HG03066 (cell line): ENCODE data around the gene KIF18A.
"Not testable (repeated sequence)": the region's sequence is repeated elsewhere in the genome, so short reads cannot be mapped to it uniquely, and the experiment has no call there.

Experiments
- ATAC-seq: cut with Tn5 transposase; IDR thresholded peaks from one replicate; pipeline ENCODE4 v1.9.1; 2021; ENCODE audit warnings: low read depth; ENCODE audit not compliant: unreplicated experiment

The KIF18A gene

DNA sequence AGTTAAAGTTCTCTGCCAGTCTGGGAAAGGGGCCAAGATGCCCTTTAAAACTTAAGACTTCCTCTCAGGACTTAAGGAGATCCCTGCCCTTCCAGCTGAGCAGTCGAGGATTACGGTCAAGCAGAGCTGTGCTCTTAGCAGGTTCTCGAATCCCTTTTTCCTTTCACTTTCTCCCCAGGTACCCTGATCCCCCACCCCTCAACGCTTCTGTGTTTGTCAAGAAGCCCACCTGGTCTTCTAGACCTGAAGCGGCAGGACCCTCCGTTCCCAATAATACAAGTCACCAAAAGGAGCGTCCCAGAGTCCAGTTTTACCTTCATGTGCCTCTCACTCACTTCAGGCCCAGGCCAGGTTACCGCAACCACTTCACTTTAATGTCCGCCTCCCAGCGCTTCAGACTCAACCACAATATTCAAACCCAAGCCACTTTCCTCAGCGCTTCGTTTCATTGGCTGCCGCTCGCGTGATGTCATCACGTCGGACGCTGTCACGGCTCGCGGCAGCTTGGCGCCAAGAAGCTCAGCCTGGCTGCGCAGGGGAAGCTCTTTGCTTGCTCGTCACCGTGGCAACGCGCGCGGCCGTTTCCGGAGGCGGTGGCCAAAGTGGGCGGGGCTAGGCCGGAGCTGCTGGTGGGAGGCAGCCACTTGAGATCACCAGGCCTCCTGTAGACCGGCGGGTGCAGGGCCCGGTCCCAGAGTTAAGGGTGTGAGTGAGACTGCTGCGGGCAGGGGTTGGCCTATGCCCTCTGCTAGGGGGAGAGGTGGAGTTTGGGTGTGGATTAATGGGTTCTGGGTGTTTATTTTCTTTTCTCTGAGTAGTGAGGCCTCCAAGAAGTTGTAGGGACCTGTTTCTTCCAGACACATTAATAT is at the start of gene KIF18A, which contains the start of gene METTL15:
Gene KIF18A, minus strand, starts transcription at position 407 of the 869 bp plus-strand sequence. CDS start 10,209 bp downstream, outside the sequence.
Gene METTL15, plus strand, starts transcription at position 639 of the 869 bp plus-strand sequence. CDS start 4,947 bp downstream, outside the sequence.
- ATAC-seq, result peak; percentile 92

DNA sequence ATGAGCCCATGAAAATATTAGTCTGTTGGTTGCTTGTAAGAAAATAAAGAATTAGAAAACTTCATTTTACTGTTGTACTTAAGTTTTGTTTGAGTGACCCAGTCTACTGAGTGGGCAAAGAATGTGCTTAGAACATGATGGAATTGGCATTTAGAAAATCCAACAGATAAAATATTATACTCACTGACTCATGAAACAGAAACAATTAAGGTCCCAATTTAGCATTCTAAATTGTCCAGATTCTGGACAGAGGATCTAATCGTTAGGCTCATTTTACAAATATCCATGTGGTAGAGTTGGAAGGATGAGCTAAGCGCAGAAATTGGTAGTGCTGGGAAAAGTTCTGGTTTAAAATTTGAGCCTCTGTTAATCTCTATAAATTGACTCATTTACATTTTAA is 45.6 kb upstream of the KIF18A start:
- no peak for ATAC-seq

DNA sequence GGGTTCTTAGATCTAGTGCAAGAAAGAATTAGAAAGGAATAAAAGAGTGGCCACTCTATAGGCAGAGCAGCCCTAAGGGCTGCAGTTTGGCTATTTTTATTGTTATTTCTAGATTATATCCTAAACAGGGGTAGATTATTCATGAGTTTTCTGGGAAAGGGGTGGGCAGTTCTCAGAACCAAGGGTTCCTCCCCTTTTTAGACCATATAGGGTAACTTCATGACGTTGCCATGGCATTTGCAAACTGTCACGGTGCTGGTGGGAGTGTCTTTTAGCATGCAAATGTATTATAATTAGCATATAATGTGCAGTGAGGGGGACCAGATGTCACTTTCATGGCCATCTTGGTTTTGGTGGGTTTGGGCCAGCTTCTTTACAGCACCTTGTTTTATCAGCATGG is 44.8 kb upstream of the KIF18A start:
- ATAC-seq, result no peak

DNA sequence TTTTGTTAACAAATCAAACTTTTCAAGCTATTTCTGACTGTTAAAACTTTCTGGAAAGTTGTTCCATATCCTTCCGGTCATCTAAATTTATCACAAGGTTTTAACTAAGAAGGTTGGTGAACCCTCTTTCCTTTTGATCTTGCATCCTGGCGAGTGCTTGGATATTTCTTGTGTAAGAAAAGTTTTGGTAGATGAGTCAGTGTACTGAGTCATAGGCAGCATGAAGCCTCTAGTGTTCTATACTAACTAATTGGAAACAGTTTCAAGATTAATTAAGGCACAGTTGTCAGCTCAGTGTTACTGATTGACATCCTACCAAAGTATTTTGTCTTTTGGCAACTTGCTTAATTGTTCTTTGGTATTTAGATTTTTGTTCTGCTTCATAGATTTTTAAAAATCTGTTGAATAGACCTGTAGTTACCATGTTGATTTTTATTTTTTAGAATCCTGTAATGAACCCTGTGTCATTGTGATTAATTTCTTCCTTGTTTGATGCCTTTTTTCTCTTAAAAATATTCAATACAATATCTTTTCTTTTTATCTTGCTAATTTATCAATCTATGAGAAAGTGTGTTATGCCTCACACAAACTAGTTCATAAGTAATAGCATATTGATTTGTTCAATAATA is 38.3 kb upstream of the KIF18A start:
- ATAC-seq, result no peak

DNA sequence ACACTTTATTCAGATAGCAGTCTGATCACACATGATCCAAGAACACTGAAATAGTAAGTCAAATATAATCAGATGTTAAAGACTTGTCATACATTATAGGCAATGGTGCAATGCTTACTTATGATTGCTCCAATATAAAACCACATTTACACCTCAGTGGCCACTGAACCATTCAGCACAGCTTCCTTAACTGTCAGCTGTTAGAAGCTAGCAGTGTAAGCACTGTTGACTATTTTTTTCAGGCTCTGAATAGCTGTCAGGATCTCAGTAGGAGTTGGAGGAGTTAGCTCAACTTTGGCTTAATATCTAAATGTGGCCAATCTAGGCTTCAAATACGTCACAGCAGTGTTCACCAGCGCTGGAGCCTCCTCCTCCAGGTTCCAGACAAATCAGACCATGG is 36.9 kb upstream of the KIF18A start:
- ATAC-seq, result no peak

DNA sequence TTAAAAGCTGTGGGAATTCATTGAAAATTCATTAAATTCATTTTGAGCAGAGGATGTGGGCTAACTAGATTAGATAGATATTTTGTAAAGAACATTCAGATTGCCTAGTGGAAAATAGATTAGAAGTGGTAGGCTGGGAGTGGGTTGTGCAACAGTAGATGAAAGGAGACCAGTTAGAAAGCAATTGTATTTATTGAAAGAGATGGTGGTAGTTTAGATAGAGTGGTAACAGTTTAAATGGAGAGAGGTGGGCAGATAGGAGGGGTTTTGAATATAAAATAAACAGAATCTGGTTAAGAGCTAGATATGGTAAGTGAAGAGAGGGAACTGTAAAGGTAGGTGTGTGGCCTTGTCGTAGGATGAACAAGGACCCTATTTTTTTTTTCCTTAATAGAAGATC is 34.8 kb upstream of the KIF18A start:
- ATAC-seq, result no peak

DNA sequence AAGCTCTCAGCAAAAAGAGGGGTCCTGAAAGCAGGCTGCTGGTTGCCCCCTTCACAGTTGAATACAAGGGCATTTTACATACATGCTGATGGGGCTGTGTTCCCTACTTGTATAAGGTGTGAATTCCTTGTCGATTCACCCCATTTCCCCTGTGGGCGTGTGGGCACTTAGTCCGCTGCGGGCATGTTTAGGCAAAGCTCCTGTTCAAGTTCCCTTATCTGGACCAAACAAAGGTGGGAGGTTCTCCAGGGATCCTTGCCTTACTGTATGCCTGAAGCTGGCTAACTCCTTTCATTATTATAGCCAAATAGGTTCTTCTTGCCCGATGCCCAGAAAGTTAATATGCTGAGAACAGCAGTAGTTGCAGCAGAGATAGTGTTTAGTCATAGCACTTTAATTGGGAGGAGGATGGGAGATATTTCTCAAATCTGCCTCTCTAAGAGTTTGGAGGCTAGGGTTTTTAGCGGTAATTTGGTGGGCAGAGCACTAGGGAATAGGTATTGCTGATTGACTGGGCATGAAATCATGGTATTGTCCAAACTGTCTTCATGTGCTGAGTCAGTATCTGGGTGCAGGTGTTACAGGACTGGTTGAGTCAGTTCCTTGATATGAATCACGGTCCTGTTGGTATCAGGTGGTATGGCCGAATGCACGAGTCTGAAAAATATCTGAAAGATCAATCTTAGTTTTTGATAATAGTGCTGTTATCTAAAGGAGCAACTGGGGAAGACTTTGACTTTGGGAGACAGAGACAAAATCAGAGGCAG is 32.9 kb upstream of the KIF18A start:
- ATAC-seq, result no peak

DNA sequence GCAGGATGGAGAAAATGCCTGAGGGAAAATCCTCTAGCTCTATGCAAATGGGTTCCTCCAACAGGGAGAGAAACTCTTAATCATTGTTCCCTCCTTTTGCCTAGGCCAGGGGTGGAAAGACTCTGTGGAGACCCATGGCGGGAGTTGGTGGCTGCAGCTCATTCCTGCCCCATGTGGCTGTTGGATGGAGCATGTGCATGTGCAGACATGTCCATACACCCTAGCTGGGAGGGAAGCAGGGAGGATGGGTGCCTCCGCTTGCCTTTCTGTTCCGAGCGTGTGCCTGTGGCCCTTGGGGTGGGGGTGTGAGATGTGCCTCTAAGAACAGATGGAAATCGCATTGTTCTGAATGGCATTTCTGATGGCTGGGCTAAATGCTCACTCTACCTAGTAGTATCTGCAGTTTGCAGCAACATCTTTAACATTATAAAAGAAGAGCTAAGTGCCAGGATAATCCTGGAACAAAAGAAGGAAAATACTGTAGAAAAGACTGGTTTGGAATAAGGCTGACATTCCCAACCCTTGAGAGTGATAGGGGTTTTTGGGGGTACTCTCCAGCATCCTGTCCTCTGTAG is 32.0 kb upstream of the KIF18A start:
- ATAC-seq, result no peak

DNA sequence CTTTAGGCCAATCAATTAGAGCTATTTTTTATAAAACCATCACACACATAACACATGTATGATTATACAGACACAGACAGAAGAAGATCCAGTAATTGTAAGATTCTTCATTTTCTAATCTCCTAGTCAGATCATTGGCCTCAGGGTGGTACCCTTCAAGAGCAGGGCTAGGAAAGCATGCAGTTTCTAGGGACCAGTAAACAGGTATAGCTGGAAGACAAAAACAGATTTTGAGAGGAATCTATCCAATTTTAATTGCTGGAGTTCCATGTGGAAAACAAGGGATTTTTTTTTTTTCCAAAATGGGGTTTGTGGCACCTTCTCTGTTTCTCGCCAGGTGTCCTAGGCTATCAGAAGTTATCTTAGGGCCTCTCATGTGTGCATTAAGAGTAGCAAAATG is 29.9 kb upstream of the KIF18A start:
- ATAC-seq, result no peak

DNA sequence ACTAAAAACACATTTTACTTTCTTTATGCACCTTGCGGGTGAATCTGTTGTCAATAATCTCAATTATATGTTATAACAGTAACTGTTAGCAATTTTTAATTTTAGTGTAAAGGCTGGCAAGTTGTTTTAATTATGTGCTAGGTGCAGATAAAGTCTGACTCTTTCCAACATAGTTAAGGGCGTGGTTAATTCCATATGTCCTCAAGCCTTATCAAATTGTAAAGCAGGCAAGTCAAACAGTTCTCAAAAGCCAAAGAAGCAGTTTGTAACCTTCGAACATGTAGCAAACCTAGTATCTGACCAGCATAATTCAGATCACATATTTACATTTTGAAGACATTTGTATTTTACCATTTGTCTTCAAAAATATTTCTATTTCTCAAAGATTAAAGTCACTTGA is 29.4 kb upstream of the KIF18A start:
- ATAC-seq, result no peak

DNA sequence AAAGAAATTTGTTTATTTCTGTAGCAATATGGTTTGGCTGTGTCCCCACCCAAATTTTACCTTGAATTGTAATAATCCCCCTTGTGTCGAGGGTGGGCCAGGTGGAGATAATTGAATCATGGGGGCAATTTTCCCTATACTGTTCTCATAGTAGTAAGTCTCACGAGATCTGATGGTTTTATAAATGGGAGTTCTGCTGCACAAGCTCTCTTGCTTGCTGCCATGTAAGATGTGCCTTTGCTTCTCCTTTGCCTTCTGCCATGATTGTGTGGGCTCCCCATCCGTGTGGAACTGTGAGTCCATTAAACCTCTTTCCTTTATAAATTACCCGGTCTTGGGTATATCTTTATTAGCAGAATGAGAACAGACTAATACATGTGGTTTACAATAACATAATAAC is 28.2 kb upstream of the KIF18A start:
- ATAC-seq, result not testable (repeated sequence)

DNA sequence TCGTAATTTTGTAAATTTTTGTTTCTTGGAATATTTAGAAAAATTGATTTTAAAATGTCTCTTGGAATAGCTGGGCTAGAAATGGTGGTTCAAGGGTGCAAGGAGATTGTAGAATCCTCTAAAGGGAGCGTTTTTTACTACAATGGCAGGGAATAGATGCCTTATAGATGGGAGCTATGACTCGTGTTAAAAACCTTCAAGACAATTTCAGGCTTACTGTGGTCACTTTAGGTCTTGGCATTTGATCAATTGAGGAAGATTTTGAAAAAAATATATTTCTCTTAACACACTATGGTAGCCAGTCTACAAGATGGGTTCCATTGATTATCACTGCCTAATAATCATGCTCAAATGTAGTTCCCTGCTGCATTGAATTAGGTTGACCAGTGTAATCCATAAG is 25.2 kb upstream of the KIF18A start:
- ATAC-seq, result no peak

DNA sequence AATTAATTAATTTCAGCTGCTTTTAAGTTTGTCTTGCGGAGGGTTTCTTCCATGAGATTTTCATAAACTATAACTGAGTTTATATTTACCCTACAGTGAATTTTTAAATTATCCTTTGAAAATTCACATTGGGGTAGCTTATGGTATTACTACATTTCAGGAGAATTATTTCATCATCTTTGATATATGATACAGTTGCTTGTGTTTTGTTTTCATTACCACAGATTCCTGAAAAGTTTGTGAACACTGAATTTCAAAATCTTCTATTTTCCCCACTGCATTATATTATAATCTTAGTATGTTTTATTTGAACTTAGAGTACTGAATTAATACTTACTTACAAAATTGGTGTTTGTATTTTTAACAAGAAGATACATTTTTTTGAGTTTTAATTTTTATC is 24.6 kb upstream of the KIF18A start:
- no peak for ATAC-seq

DNA sequence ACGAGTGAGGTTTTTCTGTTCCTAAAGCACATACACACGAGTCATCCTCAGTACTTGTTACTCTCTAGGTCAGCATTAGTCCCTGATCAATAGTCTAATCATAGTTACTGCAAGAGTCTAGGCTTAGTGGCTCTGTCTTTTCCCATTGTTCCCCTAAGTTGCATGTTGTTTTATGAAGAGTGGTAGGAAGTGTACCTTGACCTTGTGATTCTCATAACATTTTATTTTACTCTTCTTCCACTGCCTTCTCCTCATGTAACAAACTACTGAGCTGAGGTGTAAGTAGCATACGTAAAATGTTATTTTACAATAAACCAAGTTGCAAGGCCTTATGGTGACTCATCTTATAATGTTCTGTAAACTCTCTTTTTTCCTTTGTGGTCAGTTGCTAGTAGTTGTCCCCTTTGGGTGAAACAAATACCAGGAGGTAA is 15.2 kb upstream of the KIF18A start:
- no peak for ATAC-seq

DNA sequence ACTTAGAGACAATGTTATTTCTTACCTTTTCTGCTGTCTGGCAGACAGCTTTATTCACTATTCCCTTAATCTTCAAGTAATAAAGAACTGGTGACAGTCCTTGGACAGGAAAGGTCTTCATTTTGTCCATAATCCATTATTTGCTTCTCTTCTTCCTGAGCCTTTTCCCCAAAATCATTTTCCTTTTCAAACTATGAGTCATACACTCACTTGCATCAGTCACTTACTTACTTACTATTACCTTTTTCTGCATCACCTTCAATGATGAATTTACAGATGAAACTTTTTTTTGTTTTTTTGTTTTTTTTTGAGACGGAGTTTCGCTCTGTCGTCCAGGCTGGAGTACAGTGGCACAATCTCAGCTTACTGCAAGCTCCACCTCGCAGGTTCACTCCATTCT is 9.8 kb upstream of the KIF18A start:
- ATAC-seq, result no peak

DNA sequence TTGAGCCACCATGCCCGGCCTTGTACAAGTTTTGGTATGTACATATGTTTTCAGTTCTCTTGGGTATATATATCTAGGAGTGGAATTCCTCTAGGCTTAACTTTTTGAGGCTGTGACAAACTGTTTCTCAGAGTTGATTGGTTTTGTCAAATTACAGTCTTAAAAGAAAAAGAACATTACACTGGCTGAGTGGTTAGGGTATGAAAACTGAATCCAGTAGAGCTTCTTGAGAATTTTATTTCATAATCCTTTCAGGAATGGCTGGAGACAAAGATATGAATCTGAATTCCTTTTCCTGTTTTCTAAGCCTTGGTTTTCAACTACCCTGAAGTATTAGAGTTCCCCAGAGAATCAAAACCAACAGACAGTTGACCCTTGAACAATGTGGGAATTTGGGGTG is 6.8 kb upstream of the KIF18A start:
- ATAC-seq, result no peak

DNA sequence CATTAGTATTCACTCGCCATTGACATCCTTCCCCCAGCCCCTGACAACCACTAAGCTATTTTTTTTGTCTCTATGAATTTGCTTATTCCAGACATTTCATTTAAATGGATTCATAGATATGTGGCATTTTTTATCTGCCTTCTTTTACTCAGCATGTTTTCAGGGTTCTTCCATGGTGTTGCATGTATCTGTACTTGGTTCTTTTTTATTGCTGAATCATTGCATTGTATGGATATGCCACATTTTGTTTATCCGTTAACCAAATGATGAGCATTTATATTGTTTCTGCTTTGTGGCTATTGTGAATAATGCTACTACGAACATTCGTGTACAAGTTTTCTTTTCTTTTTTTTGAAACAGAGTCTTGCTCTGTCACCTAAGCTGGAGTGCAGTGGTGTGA is 6.2 kb upstream of the KIF18A start:
- no peak for ATAC-seq

DNA sequence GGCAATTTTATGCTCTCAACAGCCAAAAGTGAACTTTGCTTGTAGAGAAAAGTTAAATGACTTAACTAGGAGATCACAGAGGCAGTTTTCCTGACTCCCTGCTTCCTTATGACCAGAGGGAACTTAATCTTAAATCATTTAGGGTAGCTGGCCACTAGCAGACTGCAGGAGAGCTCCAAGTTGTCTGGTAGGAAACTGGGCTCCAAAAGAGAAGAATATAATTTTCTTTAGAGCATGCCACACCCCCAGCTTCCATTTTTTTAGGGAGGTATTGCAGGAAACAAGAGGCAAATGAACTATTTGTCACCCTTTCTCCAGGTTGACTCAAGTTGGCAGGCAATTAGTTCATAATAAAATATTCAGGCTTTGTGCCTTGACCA is 2.9 kb upstream of the KIF18A start:
- no peak for ATAC-seq

DNA sequence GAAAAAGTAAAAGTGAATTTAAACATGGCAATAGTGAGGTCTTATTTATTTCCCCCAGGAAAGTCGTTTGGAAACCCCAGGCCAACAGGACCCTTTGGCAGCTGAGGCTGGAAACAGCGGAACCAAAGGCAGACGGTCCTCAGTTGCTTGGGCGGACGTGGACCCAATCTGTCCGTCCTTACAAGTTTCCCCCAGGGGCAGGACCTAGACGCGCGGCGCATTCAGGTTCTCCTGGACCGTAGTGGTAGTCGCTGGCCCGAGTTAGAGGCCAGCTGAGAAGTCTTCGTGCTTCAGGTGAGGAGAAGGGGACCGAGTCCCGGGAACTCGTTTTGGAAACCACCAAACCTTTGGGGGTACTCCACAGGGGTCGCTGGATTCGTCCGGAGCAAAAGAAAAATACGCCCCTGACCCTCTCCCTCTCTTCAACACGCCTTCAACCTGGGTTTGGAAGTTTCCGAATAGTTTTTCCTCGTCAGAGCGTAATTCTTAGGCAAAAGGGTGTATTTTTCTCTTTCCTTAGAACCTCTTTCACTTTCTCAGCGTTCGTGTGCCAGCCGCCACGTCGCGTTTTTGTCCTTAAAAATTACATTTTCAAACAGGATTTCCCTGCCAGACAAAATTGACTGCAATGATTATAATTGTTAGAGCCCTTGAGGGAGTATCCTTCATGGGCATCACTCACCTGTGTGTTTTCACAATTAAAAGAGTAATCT is 2.3 kb upstream of the KIF18A start:
- peak; percentile 35 for ATAC-seq

DNA sequence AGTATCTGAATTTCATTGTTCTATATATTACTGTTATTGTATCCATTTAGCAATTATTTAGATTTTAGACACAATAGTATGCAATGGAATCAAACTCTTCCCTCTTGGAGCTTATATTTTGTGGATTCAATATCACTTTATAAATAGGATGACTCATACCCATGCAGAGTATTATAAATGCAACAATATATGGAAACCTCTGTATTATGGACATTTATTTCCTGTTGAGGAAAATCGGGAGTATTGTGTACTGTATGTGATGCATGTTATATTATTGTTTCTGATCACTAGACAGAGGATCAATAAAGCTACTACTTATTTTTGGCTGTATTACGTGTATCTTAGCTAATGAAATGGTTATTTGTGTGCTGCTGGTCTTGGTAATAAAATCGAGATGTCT is 1.0 kb upstream of the KIF18A start:
- ATAC-seq, result no peak
